Measurements from ENCODE around the gene NOL7. TPM values are rescaled to one million over a fixed set of nuclear protein-coding genes. Genes with fewer than 3 reads are reported as not detected.
A peak's percentile ranks its signal among the peaks of the same experiment; 100 is the strongest.

The NOL7 gene
- total and polyA plus RNA-seq, 9 of the 15 experiments (the other 6 are each of a cell fraction or from before 2014, with no cell fraction given): 19.4 to 235 (median 157) TPM

- Histone ChIP-seq H3K4me3 (no peak overlapping the region), H3K9me3 (replicated peaks; ENCODE audit: control insufficient read depth, insufficient read depth, low read depth, low read length) (no peaks in the 10 kb centered on the region), H3K4me2 (ENCODE audit: insufficient read depth, low read length) (no peak overlapping the region), H3K9me1 (ENCODE audit: control insufficient read depth, insufficient read depth, low read length) (no peaks in the 10 kb centered on the region), H3K9ac (ENCODE audit: insufficient read depth in 1 of 2, low read depth in 2 of 2, low read length in 2 of 2) (no peak overlapping the region), H3K27me3 (ENCODE audit: control insufficient read depth in 2 of 2, insufficient read depth in 2 of 2, low read length in 2 of 2) (no peaks in the 10 kb centered on the region), H2AFZ (ENCODE audit: low read depth, low read length) (no peak overlapping the region), H3K27ac (ENCODE audit: extremely low read depth, low read depth, low read length) (peak overlapping the region; percentile 3; the same call in 1 of the 3 replicates), H3K36me3 (ENCODE audit: control insufficient read depth, insufficient read depth, low read length) (peaks cover 15% of the 10 kb centered on the region), H3K79me2 (ENCODE audit: control insufficient read depth, insufficient read depth, low read length) (no peaks in the 10 kb centered on the region), H3K4me1 (replicated peaks in 1 of 2; ENCODE audit: control insufficient read depth in 2 of 2, insufficient read depth in 2 of 2, low read length in 2 of 2) (peaks cover 0 to 2% of the 10 kb centered on the region in 2 experiments; a peak in 2 of 5 replicates), H4K20me1 (replicated peaks; ENCODE audit: control insufficient read depth, insufficient read depth, low read length) (no peaks in the 10 kb centered on the region)
- WGBS (ENCODE audit: insufficient coverage, low coverage, missing lambda C conversion rate): 19% methylated on average over 4 of the region's 4 CpGs
- intact Hi-C loops (cut with micrococcal nuclease): no loop called here
- ChIA-PET POLR2A (interaction anchor here (0.7 to 3.8 kb wide), 5 partner anchors 9 to 77 kb away, joined by 3 to 31 read pairs (median 6); partner anchors contain the start of gene NOL7), CTCF (ENCODE audit: low intra/inter-chr PET ratio) (no interaction called here)
- in situ Hi-C loops (cut with MboI): no loop called here
- FAIRE-seq: peak; percentile 61
- peak in 2 of 4 experiments; percentile 50 to 52 for DNase-seq (ENCODE audit: extremely low read depth in 1 of 4, low spot score in 3 of 4)
- no TSS peak for BruUV-seq (replicated peaks)
- peak; percentile 91 for ATAC-seq
- no peak for TF ChIP-seq HLTF (IDR thresholded peaks at IDR 0.05)
- TF ChIP-seq ZNF407 (IDR thresholded peaks at IDR 0.05; ENCODE audit: low read depth): no peak
- no peak for TF ChIP-seq TFAM (CRISPR knock-in tag; conservative IDR thresholded peaks at IDR 0.05)
- 0 out of 2 replicates have a peak, but pooled peaks have one; percentile 29 for TF ChIP-seq MAFG (tag; conservative IDR thresholded peaks at IDR 0.05)
- TF ChIP-seq GATAD2B (IDR thresholded peaks at IDR 0.05; ENCODE audit: borderline replicate concordance): no peak
- no peak for TF ChIP-seq RFX5 (IDR thresholded peaks at IDR 0.05; ENCODE audit: low read depth, low read length)
- peak; percentile 62 for TF ChIP-seq C11orf30 (IDR thresholded peaks at IDR 0.05; ENCODE audit: low read depth)
- TF ChIP-seq L3MBTL2 (IDR thresholded peaks at IDR 0.05): no peak
Observed at GRCh38 chr6:13604135-13604534, 11.0 kb upstream of the NOL7 start.
